GM18951 (cell line): ENCODE results near the gene TIMM23B.
"Not testable (repeated sequence)": the region's sequence is repeated elsewhere in the genome, so short reads cannot be mapped to it uniquely, and the experiment has no call there.

ENCODE experiments used
- POLR2A ChIP-seq: IDR thresholded peaks from 4 replicates; pipeline ENCODE4 v1.6.1; 2011; ENCODE audit warnings: mild to moderate bottlenecking; ENCODE audit not compliant: insufficient read length, insufficient read depth; ENCODE audit errors: extremely low read depth
- in situ Hi-C: fragments of 300-500 bp; cut with MboI; formaldehyde crosslinking; loops from one replicate; pipeline ENCODE4 v1.12.0; 2022; ENCODE audit warnings: low sequenced_read_pairs, mixed read lengths, inconsistent platforms; ENCODE audit not compliant: unreplicated experiment

The TIMM23B gene

GRCh38 chr10:49971466-49971865, 29.6 kb downstream of the TIMM23B start:
- in situ Hi-C loops: not testable (repeated sequence)

- in situ Hi-C loops: not testable (repeated sequence)
These were observed 30.2 kb downstream of the TIMM23B start for GRCh38 chr10:49972094-49972493.

- in situ Hi-C loops: not testable (repeated sequence)
These were observed 35.9 kb downstream of the TIMM23B start for GRCh38 chr10:49977756-49978155.

- in situ Hi-C loops: not testable (repeated sequence)
These were observed 45.4 kb downstream of the TIMM23B start for GRCh38 chr10:49987207-49987606.

- in situ Hi-C loops: not testable (repeated sequence)
These were observed 46.5 kb downstream of the TIMM23B start, which contains the start of gene AGAP6 for GRCh38 chr10:49988376-49988775. TSS of gene AGAP6 (plus strand) at chr10:49988406. CDS start at chr10:49988716, 310 bp downstream.

GRCh38 chr10:49995321-49995720, 53.5 kb downstream of the TIMM23B start:
- in situ Hi-C loops: not testable (repeated sequence)

GRCh38 chr10:50014024-50014423, 72.2 kb downstream of the TIMM23B start:
- in situ Hi-C loops: not testable (repeated sequence)

- in situ Hi-C loops: not testable (repeated sequence)
These were observed 73.9 kb downstream of the TIMM23B start for GRCh38 chr10:50015596-50016220.

- in situ Hi-C loops: not testable (repeated sequence)
These were observed 75.1 kb downstream of the TIMM23B start for GRCh38 chr10:50016926-50017325.

- in situ Hi-C loops: not testable (repeated sequence)
These were observed 75.8 kb downstream of the TIMM23B start for GRCh38 chr10:50017646-50018045.

- in situ Hi-C loops: not testable (repeated sequence)
These were observed 77.4 kb downstream of the TIMM23B start for GRCh38 chr10:50019279-50019678.

GRCh38 chr10:50020451-50021024, 78.7 kb downstream of the TIMM23B start:
- in situ Hi-C loops: not testable (repeated sequence)

- in situ Hi-C loops: no loop called here
- TF ChIP-seq POLR2A: no peak
These were observed 79.8 kb downstream of the TIMM23B start for GRCh38 chr10:50021646-50022045.
